ENCODE results near the gene TNNT1.

Gene TNNT1

DNA sequence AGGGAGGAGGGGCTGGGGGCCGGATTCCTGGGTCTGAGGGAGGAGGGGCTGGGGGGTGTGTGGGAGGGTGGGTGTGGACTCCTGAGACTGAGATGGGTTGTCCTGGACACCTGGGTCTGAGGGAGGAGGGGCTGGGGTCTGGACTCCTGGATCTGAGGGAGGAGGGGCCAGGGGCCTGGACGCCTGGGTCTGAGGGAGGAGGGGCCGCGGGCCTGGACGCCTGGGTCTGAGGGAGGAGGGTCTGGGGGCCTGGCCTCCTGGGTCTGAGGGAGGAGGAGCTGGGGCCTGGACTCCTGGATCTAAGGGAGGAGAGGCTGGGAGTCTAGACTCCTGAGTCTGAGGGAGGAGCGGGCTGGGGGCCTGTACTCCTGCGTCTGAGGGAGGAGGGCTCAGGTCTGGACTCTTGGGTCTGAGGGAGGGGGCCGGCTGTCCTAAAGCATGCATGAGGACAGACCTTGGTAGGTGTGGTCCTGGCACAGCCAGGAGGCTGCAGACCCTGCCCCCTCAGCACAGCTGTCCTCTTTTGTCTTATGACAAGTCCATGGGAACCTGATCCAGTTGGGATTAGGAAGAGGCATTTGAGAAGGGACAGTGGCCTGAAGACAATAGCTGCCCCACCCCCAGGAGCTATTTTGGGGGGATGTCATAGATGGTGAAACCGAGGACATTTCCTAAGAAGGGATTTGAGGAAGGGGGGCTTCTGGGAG, 1.3 kb downstream of the TNNT1 start:
- no peaks in the 10 kb centered on the region for H3K36me3 ChIP-seq (ENCODE audit: low read length)
- no peak for TF ChIP-seq EZH2phosphoT487 (conservative IDR thresholded peaks at IDR 0.05; ENCODE audit: low read length)
- TF ChIP-seq, protein P1, sequence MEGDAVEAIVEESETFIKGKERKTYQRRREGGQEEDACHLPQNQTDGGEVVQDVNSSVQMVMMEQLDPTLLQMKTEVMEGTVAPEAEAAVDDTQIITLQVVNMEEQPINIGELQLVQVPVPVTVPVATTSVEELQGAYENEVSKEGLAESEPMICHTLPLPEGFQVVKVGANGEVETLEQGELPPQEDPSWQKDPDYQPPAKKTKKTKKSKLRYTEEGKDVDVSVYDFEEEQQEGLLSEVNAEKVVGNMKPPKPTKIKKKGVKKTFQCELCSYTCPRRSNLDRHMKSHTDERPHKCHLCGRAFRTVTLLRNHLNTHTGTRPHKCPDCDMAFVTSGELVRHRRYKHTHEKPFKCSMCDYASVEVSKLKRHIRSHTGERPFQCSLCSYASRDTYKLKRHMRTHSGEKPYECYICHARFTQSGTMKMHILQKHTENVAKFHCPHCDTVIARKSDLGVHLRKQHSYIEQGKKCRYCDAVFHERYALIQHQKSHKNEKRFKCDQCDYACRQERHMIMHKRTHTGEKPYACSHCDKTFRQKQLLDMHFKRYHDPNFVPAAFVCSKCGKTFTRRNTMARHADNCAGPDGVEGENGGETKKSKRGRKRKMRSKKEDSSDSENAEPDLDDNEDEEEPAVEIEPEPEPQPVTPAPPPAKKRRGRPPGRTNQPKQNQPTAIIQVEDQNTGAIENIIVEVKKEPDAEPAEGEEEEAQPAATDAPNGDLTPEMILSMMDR (IDR thresholded peaks at IDR 0.05; ENCODE audit: insufficient read depth, low read length, poor library complexity, severe bottlenecking), result no peak
- no peak overlapping the region for H3K4me2 ChIP-seq (ENCODE audit: low read depth, low read length, poor library complexity, severe bottlenecking)

DNA sequence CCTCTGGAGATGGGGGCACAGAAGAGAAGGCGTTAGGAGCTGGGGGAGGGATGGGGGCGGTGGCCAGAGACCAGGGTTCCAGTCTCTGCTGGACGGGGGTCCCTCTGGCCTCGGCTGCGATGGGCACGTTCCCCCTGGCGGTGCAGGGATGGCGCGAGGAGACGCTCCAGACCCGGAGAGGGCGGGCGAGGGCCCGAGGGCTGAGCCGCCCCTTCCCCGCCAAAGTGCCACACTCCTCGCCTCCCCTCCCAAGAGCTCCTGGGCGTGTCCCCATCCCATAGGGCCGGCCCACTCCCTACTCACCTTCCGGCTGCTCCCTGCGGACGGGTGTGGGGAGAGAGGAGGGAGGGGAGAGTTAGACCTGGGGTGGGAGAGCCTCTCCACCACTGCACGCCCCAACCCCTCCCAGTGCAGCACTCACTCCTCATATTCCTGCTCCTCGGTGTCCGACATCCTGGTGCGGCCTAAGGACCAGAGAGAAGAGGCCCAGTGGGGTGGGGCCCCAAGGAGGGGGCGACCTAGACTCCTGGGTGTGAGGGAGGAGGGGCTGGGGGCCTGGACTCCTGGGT, 2.2 kb downstream of the TNNT1 start:
- H3K27me3 ChIP-seq (ENCODE audit: low read length), result no peaks in the 10 kb centered on the region
- H3K36me3 ChIP-seq (ENCODE audit: low read length), result no peaks in the 10 kb centered on the region
- H3K9me3 ChIP-seq (ENCODE audit: insufficient read depth, low read length), result no peaks in the 10 kb centered on the region
- H3F3A ChIP-seq (ENCODE audit: insufficient read depth), result no peaks in the 10 kb centered on the region
- H3K79me2 ChIP-seq (ENCODE audit: insufficient read depth, low read length), result no peaks in the 10 kb centered on the region
- H3K9me2 ChIP-seq (replicated peaks; ENCODE audit: insufficient read depth, low read length), result no peaks in the 10 kb centered on the region
- H3K27ac ChIP-seq (ENCODE audit: low read depth, low read length), result no peak overlapping the region
- no peak overlapping the region for H3K9ac ChIP-seq (ENCODE audit: low read length)
- no peak overlapping the region for H3K4me3 ChIP-seq (ENCODE audit: insufficient read depth, low read length, poor library complexity, severe bottlenecking)
- H3K4me2 ChIP-seq (ENCODE audit: low read depth, low read length, poor library complexity, severe bottlenecking), result no peak overlapping the region
- H2AFZ ChIP-seq (ENCODE audit: low read depth, low read length, severe bottlenecking), result no peak overlapping the region
- TF ChIP-seq, protein P1 (IDR thresholded peaks at IDR 0.05; ENCODE audit: insufficient read depth, low read length, poor library complexity, severe bottlenecking), result no peak
- no peak for TF ChIP-seq EZH2phosphoT487 (conservative IDR thresholded peaks at IDR 0.05; ENCODE audit: low read length)
- H4K20me1 ChIP-seq (ENCODE audit: low read depth, low read length), result no peaks in the 10 kb centered on the region

More for the DNA sequence above, 1.3 kb downstream of the TNNT1 start:
- H3K27me3 ChIP-seq (ENCODE audit: low read length), result no peaks in the 10 kb centered on the region
- H3K9ac ChIP-seq (ENCODE audit: low read length), result no peak overlapping the region
- H3K9me2 ChIP-seq (replicated peaks; ENCODE audit: insufficient read depth, low read length), result no peaks in the 10 kb centered on the region
- no peaks in the 10 kb centered on the region for H3K9me3 ChIP-seq (ENCODE audit: insufficient read depth, low read length)
- no peaks in the 10 kb centered on the region for H4K20me1 ChIP-seq (ENCODE audit: low read depth, low read length)
- no peak overlapping the region for H3K4me3 ChIP-seq (ENCODE audit: insufficient read depth, low read length, poor library complexity, severe bottlenecking)
- H3F3A ChIP-seq (ENCODE audit: insufficient read depth), result peaks cover 4% of the 10 kb centered on the region; the same call in 1 of the 2 replicates
- no peak overlapping the region for H2AFZ ChIP-seq (ENCODE audit: low read depth, low read length, severe bottlenecking)
- no peaks in the 10 kb centered on the region for H3K79me2 ChIP-seq (ENCODE audit: insufficient read depth, low read length)
- no peak overlapping the region for H3K27ac ChIP-seq (ENCODE audit: low read depth, low read length)

DNA sequence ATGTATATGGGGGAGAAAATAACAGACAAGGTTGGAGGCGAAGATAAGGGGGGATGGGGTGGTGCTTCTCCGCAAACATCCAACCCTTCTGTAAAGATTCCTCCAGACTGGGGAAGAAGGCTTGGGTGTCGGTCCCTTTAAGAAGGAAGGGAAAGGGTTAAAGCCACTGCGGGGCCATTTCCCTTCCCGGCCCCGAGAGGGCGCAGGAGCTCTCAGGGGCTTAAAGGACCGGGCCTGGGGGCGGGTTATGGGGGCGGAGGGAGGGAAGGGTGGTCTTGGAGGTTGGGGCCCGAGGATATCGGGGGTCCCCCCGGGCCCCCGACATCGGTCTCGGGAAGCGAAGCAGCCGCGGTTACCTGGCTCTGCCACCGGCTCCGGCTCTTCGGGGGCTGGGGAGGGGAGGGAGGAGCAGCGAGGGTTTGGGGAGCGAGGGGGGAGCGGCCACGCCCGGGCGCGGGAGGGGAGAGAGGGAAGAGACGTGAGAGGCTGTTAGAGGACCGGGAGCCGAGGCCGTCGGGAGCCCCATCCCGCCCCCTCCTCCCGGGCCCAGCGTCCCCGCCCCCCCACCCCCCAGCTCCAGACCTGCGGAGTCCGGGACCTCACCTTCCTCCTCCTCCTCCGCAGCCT, 2.8 kb downstream of the TNNT1 start:
- no peaks in the 10 kb centered on the region for H3K9me3 ChIP-seq (ENCODE audit: insufficient read depth, low read length)
- TF ChIP-seq EZH2phosphoT487 (conservative IDR thresholded peaks at IDR 0.05; ENCODE audit: low read length), result no peak
- TF ChIP-seq, protein P1 (IDR thresholded peaks at IDR 0.05; ENCODE audit: insufficient read depth, low read length, poor library complexity, severe bottlenecking), result peak; percentile 57
- no peaks in the 10 kb centered on the region for H3F3A ChIP-seq (ENCODE audit: insufficient read depth)
- H3K4me3 ChIP-seq (ENCODE audit: insufficient read depth, low read length, poor library complexity, severe bottlenecking), result no peak overlapping the region
- H3K27me3 ChIP-seq (ENCODE audit: low read length), result no peaks in the 10 kb centered on the region
- no peaks in the 10 kb centered on the region for H3K36me3 ChIP-seq (ENCODE audit: low read length)
- no peak overlapping the region for H2AFZ ChIP-seq (ENCODE audit: low read depth, low read length, severe bottlenecking)
- H3K79me2 ChIP-seq (ENCODE audit: insufficient read depth, low read length), result no peaks in the 10 kb centered on the region
- H3K9ac ChIP-seq (ENCODE audit: low read length), result no peak overlapping the region
- H4K20me1 ChIP-seq (ENCODE audit: low read depth, low read length), result no peaks in the 10 kb centered on the region
- peak overlapping the region; percentile 24 for H3K4me2 ChIP-seq (ENCODE audit: low read depth, low read length, poor library complexity, severe bottlenecking)
- H3K27ac ChIP-seq (ENCODE audit: low read depth, low read length), result no peak overlapping the region
- H3K9me2 ChIP-seq (replicated peaks; ENCODE audit: insufficient read depth, low read length), result no peaks in the 10 kb centered on the region
